ENCODE data around the gene SLC25A28.

SLC25A28 gene, protein sequence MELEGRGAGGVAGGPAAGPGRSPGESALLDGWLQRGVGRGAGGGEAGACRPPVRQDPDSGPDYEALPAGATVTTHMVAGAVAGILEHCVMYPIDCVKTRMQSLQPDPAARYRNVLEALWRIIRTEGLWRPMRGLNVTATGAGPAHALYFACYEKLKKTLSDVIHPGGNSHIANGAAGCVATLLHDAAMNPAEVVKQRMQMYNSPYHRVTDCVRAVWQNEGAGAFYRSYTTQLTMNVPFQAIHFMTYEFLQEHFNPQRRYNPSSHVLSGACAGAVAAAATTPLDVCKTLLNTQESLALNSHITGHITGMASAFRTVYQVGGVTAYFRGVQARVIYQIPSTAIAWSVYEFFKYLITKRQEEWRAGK

DNA sequence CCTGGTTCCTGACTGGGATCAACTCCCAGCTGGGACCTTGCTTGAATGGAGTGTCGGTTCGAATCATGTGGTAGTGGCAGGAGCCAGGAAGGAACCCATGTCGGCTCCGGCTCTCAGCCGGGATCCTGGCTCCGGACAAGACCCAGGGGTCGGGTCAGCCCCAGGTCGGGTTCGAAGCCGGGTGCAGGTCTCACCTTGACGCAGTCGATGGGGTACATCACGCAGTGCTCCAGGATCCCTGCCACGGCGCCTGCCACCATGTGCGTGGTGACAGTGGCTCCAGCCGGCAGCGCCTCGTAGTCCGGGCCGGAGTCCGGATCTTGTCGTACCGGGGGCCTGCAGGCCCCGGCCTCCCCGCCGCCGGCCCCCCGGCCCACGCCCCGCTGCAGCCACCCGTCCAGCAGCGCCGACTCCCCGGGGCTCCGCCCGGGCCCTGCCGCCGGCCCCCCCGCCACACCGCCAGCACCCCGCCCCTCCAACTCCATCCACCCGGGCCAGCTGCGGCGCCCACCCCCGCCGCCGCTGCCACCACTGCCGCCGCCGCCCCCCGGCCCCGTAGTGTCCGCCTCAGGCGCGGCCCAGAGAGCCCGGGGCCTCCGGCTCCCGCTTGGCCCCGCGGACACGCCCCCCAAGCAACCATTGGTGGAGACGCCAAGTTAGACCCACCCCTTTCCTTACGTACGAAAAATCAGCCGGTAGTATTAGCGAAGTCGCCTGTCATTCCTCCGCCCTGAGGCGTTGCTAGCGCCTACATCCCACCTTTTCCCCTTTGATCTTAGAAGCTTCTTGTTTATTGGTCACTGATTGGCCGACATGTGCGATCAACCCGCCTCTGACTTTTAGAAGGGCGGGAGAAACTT, at the start of gene SLC25A28:
SLC25A28 (minus strand) TSS at position 589 of the 860 bp plus-strand sequence; CDS start at position 485, 104 bp downstream.
- DNase-seq, result no peak

DNA sequence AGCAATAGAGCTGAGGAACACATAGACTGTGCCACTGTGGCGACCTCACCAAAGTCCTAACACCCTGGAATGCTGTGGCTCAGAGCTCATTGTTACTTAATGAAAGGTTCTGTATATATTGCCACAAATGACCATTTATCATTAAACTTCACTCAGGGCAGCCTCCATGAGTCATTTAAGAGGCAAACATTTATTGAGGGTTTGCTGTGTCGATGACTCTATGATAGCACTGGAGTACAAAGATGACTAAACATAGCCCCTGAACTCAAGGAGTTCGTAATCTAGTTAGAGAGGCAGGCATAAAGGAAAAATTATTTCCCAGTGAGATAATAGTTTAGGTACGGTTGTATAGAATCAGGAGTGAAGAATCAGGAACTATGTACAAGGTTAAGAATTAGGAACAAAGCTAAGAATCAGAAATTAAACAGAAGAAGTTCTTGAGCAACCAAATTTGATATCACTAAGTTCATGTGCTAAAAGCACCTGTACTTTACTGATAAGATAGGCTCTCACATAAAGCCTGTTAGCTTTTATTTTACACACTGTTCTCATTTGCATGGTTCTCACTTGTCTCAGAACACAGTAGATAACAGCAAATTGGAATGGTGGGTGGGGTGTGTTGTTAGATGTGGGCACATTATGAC, 47.0 kb upstream of the SLC25A28 start:
- peak; percentile 81 for DNase-seq

DNA sequence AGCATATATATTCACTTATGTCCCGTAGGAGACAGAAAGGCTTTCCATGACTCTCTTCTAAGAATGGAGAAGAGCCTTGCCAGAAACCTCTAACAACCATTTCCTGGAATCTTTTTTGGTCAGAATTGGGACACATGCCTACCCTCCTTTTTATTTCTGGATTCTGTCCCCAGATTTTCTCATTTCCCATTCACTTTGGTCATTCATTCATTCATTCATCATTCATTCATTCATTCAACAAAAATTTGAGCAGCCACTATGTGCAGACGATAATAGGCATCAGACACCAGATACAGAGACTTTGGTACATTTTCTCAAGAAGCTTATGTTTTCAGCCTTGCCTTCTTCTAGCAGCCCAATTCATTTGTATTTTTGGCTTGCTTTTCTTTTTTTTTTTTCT, 45.1 kb upstream of the SLC25A28 start:
- DNase-seq, result no peak

DNA sequence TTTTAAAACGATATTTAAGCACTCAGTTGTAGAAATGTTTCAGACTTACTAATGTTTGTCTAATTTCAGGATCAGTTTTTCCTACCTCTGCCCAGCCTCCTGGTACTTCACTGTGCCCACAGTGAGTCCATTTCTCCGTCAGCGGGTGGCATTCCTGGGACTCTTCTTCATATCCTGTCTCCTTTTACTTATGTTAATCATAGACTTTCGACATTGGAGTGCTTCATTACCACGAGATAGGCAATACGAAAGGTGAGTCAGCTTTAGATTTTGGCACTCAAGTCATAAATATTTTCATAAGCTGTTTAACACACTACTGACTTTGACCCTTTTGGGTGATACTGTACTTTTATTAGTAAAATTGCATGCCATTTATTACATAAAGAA, 41.1 kb upstream of the SLC25A28 start:
- DNase-seq, result no peak

DNA sequence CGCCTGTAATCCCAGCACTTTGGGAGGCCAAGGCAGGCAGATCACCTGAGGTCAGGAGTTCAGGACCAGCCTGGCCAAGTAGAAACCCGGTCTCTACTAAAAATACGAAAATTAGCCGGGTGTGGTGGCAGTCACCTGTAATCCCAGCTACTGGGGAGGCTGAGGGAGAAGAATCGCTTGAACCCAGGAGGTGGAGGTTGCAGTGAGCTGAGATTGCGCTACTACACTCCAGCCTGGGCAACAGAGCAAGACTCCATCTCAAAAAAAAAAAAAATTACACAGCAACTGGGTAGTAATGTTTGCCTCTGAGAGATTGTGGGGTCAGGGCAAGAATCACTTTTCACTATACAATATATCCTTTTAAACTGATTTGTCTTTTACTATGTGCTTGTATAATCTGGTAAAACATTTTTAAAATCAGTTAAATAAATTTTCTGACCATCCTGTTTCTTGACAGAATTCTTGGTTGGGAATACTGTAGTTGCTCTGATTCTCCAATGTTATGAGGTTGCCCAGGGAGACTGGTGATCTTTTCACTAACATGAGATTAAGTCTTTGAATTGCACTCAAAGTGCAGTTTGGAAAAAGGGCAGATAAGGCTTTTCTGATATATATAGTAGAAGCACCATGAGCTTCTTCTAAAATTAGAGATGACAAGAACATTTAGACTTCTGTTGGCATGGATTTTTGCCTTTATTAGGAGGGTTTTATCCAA, 40.6 kb upstream of the SLC25A28 start:
- DNase-seq, result no peak

DNA sequence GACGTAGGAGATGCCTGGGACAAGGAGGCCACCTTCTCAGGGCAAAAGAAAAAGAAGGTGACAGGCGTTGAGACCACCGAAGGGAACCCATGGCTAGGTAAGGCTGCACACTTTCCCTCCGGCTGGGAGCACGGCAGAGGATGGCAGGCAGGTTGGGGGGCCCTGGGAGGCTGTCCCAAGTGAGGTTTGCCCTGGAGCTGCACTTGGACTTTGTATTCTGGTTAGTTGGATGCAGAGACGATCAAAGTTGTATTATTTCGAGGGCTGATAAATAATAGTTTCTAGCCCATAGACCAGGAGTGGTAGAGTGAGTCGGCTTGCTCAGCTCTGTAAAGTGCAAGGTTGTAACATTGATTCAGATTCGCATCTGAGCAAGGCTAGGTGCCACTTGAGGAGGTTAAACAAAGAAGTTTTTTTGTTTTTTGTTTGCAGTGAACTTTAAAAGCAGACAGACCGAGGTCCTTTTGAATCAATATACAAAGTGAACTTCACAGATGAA, 39.7 kb upstream of the SLC25A28 start:
- no peak for DNase-seq

DNA sequence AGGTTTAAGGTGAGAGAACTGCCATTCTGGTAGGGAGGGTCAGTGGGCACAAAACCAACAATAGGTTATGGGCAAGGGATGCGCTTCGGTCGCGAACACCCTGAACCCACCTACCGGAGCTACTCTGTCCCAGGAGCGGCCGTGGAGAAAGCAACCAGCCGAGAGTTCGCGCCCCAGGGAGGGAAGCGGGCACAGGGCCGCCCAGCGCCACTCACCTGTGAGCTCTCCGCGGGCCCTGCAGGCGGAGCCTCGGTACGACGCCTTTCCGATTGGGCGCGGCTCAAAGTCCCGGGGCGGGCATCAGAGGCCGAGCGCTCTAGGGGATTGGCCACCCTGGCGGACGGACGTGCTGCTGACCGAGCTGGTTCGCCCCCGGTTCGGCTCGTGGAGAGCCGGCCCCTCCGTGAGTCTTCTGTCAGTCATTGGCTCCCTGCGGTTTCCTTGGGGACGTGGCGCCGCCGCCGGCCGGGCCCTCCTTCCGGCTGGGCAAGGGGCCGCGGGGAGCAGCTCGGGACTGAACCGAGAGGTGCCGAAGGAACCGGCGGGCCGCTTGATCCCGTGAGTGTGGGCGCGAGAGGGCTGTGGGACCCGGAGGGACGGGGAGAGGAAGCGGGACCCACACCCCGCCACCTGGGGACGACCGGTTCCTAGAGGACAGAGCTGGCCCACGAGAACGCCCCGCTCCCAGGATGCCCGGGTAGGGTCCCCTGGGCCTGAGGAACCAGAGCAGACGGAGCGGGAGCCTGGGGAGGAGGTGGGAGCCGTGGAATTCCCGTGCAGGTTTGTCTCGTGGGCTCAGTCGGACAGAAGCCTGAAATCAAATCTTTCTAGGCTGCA, 39.0 kb upstream of the SLC25A28 start, which contains the start of gene ENTPD7:
ENTPD7 (plus strand) TSS at position 479 of the 837 bp plus-strand sequence. CDS start 448 bp downstream, outside the sequence.
- peak; percentile 98 for DNase-seq

DNA sequence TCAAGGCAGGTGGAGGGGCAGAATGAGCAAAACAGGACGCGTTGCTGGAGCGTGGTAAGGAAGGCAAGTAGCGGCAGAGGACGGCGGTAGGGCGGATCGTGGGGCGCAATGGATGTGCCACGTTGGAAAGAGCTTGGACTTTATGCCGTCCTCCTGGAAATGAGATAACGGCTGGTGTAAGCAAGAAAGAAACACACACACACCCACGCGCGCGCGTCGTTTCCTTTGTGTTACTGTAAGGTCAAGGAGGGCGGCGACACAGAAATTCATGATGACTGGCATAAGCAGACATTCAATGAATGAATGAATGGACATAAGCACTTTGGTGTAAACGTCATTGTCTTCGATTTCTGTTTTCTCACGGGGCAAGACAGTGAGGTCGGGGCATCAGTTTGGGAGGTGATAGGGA, 38.4 kb upstream of the SLC25A28 start:
- DNase-seq, result peak; percentile 57

DNA sequence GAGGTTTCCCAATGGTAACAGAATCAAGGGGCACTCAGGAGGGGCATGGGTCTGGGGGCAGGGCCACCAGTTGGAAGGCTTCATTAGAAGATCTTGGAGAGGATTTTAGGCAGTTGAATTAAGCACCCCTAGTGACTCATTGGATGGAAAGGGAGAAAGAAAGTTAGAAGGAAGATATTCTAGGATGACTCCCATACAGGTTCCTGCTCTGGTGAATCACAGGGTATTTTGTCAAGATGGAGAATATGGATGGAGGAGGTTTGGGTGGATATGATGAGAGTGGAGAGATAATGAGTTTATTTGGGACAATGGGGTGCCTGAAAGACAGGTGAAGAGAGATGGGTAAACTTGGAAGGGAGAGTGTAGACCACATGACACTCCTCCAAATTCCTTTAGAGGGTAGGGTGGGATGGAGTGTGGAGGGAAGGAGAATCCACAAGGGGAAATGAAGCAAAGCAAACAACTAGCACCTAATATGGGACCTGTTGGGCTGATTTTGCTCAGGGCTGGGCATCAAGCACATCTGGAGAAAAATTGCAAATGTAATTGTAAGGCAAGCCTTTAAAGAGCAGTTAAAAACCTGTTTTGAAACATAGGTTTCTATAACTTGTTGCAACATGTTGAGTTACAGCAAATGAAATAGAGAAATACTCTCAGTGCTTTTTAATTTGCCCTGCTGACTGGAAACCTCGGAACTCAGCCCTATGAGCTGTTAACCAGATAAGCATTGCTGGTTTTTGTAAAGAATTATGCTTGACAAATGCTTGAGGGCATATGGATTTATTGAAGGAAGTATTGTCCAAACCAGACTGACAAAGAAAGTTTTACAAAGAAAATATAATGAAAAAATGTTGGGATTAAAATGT, 36.2 kb upstream of the SLC25A28 start:
- DNase-seq, result peak; percentile 69

DNA sequence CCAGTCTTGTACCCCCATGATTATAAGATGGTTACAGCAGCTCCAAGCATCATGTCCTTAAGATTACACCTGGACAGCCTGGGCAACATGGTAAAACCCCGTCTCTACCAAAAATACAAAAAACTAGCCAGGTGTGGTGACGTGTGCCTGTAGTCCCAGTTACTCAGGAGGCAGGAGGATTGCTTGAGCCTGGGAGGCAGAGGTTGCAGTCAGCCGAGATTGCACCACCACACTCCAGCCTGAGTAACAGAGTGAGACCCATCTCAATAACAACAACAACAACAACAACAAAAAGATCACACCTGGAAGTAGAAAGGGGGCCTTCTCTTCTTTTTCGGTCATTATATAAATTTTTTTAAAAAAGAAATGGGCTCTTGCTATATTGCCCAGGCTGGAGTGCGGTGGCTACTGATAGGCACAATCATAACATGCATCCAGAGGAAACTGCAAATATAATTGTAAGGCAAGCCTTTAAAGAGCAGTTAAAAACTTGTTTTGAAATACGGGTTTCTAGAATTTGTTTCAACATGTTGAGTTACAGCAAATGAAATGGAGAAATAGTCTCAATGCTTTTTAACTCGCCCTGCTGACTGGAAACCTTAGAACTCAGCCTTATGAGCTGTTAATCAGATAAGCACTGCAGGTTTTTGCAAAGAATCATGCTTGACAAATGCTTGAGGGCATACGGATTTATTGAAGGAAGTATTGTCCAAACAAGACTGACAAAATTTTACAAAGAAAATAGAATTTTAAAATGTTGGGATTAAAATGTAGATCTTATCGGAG, 34.3 kb upstream of the SLC25A28 start:
- DNase-seq, result peak; percentile 62

DNA sequence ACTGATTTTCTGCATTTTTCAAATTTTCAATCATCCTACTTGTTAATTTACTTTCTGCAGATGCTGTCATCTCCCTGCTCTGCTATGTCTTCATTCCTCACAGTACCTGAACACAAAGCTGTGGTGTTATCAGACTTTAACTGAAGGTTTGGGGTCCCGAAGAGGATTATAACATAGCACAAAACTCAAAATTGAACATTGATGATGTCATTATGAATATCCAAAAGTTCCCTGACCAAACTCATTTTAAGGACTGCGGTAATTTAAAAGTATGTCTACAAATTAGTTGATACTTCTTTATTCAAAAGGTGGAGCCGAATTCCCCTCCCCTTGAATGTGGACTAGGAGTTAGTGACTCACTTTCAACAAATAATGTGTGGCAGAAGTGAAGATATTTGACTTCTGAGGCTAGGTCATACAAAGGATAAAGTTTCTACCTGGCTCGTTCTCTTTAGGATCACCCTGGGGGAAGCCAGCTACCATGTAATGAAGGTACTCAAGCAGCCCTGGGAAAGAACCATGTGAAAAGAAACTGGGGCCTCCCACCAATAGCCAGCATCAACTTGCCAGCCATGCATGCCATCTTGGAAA, 32.7 kb upstream of the SLC25A28 start:
- DNase-seq, result no peak

DNA sequence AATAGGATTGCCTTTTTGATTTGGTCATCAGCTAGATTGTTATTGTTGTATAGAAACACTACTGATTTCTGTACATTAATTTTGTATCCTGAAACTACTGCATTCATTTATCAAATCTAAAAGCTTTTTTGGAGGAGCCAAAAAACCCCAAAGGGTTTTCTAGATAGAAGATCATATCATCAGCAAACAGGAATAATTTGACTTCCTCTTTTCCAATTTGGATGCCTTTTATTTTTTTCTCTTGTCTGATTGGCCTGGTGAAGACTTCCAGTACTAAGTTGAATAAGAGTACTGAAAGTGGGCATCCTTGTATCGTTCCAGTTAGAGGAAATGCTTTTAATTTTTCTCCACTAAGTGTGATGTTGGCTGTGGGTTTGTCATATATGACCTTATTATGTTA, 28.5 kb upstream of the SLC25A28 start:
- DNase-seq, result peak; percentile 48

DNA sequence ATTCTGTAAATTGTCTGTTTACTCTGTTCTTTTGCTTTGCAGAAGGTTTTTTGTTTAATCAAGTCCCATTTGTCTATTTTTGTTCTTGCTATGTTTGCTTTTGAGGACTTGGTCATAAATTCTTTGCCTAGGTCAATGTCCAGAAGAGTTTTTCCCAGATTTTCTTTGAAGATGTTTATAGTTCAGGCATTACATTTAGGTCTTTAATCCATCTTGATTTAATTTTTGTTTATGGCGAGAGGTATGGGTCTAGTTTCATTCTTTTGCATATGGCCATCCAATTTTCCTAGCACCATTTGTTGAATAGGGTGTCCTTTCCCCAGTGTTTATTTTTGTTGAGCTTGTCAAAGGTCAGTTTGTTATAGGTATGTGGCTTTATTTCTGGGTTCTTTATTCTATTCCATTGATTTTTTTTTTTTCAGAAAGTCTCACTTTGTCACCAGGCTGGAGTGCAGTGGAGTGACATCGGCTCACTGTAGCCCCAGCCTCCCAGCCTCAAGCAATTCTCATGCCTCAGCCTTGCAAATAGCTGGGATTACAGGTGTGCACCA, 27.4 kb upstream of the SLC25A28 start:
- no peak for DNase-seq

DNA sequence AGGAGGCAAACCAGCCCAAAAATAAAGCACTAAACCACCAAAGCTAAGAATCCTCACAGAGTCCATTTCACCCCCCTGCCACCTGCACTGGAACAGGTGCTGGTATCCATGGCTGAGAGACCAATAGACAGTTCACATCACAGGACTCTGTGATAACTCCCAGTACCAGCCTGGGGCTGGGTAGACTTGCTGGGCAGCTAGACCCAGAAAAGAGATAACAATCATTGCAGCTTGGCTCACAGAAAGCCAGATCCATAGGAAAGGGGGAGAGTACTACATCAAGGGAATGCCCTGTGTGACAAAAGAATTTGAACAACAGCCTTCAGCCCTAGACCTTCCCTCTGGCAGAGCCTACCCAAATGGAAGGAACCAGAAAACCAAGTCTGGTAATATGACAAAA, 13.6 kb upstream of the SLC25A28 start:
- DNase-seq, result no peak

DNA sequence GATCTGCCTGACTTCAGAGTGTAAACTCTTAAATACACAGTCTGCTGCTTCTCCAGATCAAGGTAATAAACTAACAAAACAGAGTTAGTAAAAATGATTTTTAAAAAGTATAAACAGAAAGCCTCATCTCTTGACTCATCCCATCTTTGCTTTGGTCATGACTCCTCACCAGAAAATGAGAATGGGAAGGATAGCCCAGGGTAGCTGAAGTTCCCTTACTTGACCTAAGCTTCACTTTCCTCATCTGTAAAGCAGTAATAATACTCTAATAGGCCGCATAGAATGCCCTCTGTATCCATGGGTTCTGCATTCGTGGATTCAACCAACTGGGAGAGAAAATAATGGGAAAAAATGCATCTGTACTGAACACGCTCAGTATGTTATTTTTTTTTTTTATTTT, 11.3 kb upstream of the SLC25A28 start:
- DNase-seq, result no peak

DNA sequence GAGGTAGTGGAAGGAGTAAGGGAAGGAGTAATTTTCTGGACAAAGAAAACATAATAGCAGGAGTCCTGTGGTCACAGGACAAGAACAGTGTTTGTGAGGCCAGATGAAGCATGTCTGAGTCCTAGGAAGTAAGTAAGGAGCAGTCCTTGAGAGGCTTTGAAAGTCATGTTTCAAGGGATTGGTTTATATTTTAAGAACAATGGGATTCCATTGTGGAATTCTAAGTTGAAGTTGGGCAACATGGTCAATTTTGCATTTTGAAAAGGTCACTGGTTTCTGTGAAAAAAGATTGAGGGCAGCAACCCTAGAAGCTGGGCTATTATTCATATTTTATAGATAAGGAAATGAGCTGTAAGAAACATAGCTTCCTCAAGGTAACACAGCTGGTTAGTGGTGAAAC, 10.8 kb upstream of the SLC25A28 start:
- DNase-seq, result no peak

DNA sequence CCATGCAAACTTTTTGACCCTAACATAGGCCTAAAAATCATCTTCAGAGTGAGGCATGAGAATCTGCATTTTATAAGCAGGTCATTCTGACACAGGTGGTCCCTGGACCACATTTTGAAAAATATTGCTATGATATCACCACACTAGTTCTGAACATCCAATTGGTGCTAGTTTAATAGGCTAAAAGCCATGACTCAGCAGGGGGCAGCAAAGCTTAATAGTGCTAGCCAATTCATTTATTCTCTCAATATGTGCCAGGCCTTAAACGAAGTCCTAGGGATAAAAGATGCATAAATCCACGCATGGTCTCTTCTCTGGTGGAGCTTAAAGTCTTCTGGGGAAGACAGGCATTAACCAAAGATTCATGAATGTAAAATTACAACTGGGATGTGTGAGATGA, 10.2 kb upstream of the SLC25A28 start:
- DNase-seq, result peak; percentile 90

DNA sequence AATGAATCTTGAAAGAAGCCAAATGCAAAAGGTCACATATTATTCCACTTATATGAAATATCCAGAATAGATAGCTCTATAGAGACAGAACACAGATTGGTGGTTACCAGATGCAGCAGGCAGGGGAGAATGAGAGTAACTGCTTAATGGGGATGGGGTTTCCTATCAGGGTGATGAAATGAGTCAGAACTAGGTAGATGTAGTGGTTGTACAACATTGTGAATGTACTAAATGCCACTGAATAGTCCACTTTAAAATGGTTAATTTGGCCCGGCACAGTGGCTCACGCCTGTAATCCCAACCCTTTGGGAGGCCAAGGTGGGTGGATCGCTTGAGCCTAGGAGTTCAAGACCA, 9.4 kb upstream of the SLC25A28 start:
- no peak for DNase-seq
